ENCODE measurements around the gene CBX4. TPM values are rescaled to one million over a fixed set of nuclear protein-coding genes. Genes with fewer than 3 reads are reported as not detected.

The CBX4 gene
- polyA plus RNA-seq, 1 donor (not counting 4 experiments of a cell fraction or from before 2014, with no cell fraction given): 7.0 TPM

- Histone ChIP-seq H3K36me3 (ENCODE audit: control insufficient read depth in 2 of 2, extremely low read depth in 1 of 2, insufficient read depth in 2 of 2, low read length in 2 of 2) (no peaks in the 10 kb centered on the region), H2AFZ (ENCODE audit: control insufficient read depth, low read length) (no peak overlapping the region), H3K4me1 (ENCODE audit: control insufficient read depth, extremely low read depth, insufficient read depth, low read length) (peaks cover 9% of the 10 kb centered on the region), H3K27me3 (ENCODE audit: control insufficient read depth, extremely low read depth, insufficient read depth, low read length) (peaks cover 93% of the 10 kb centered on the region), H3K79me2 (ENCODE audit: control insufficient read depth, insufficient read depth, low read length) (no peaks in the 10 kb centered on the region), H3K9ac (ENCODE audit: control insufficient read depth, extremely low read depth, insufficient read depth, low read length) (no peak overlapping the region), H4K20me1 (ENCODE audit: control insufficient read depth, extremely low read depth, insufficient read depth, low read length) (peaks cover 3% of the 10 kb centered on the region), H3K4me2 (ENCODE audit: control insufficient read depth, extremely low read depth, insufficient read depth, low read depth, low read length) (no peak overlapping the region), H3K9me1 (ENCODE audit: control insufficient read depth, extremely low read depth, insufficient read depth, low read length) (no peaks in the 10 kb centered on the region), H3K9me3 (ENCODE audit: control insufficient read depth, low read depth, low read length) (no peaks in the 10 kb centered on the region), H3K27ac (ENCODE audit: control insufficient read depth, insufficient read depth, low read length) (no peak overlapping the region), H3K4me3 (ENCODE audit: control insufficient read depth in 2 of 3, extremely low read depth in 1 of 3, insufficient read depth in 2 of 3, low read depth in 1 of 3, low read length in 3 of 3) (no peak overlapping the region)
- no peak for FAIRE-seq
- TF ChIP-seq CTCF (optimal IDR thresholded peaks at IDR 0.05 in 1 of 3, IDR thresholded peaks at IDR 0.05 in 1 of 3, conservative IDR thresholded peaks at IDR 0.05 in 1 of 3; ENCODE audit: extremely low read depth in 1 of 3, insufficient read depth in 2 of 3, low read length in 3 of 3): no peak
- TF ChIP-seq EZH2 (IDR thresholded peaks at IDR 0.05; ENCODE audit: low read length): no peak
- no peak for DNase-seq (ENCODE audit: low read depth, low spot score)
- dilution Hi-C loops (cut with MboI; ENCODE audit: extremely low pct_ligation_motif_present, low sequenced_read_pairs): no loop called here
These were observed 32.8 kb downstream of the CBX4 start for GRCh38 chr17:79806446-79806760.

- H3K79me2 ChIP-seq (ENCODE audit: control insufficient read depth, insufficient read depth, low read length): no peaks in the 10 kb centered on the region
- no peak overlapping the region for H3K27ac ChIP-seq (ENCODE audit: control insufficient read depth, insufficient read depth, low read length)
- no peak overlapping the region for H2AFZ ChIP-seq (ENCODE audit: control insufficient read depth, low read length)
- no peak overlapping the region for H3K4me3 ChIP-seq (ENCODE audit: control insufficient read depth in 2 of 3, extremely low read depth in 1 of 3, insufficient read depth in 2 of 3, low read depth in 1 of 3, low read length in 3 of 3)
- no peaks in the 10 kb centered on the region for H3K9me1 ChIP-seq (ENCODE audit: control insufficient read depth, extremely low read depth, insufficient read depth, low read length)
- no peak overlapping the region for H3K9ac ChIP-seq (ENCODE audit: control insufficient read depth, extremely low read depth, insufficient read depth, low read length)
- no peak for TF ChIP-seq CTCF (optimal IDR thresholded peaks at IDR 0.05 in 1 of 3, IDR thresholded peaks at IDR 0.05 in 1 of 3, conservative IDR thresholded peaks at IDR 0.05 in 1 of 3; ENCODE audit: extremely low read depth in 1 of 3, insufficient read depth in 2 of 3, low read length in 3 of 3)
- TF ChIP-seq EZH2 (IDR thresholded peaks at IDR 0.05; ENCODE audit: low read length): no peak
- no peaks in the 10 kb centered on the region for H3K9me3 ChIP-seq (ENCODE audit: control insufficient read depth, low read depth, low read length)
- H4K20me1 ChIP-seq (ENCODE audit: control insufficient read depth, extremely low read depth, insufficient read depth, low read length): peaks cover 3% of the 10 kb centered on the region
- H3K4me1 ChIP-seq (ENCODE audit: control insufficient read depth, extremely low read depth, insufficient read depth, low read length): peaks cover 21% of the 10 kb centered on the region
- no peaks in the 10 kb centered on the region for H3K36me3 ChIP-seq (ENCODE audit: control insufficient read depth in 2 of 2, extremely low read depth in 1 of 2, insufficient read depth in 2 of 2, low read length in 2 of 2)
- peaks cover 95% of the 10 kb centered on the region for H3K27me3 ChIP-seq (ENCODE audit: control insufficient read depth, extremely low read depth, insufficient read depth, low read length)
- DNase-seq (ENCODE audit: low read depth, low spot score): no peak
- H3K4me2 ChIP-seq (ENCODE audit: control insufficient read depth, extremely low read depth, insufficient read depth, low read depth, low read length): no peak overlapping the region
- dilution Hi-C loops (cut with MboI; ENCODE audit: extremely low pct_ligation_motif_present, low sequenced_read_pairs): no loop called here
- FAIRE-seq: no peak
These were observed 34.2 kb downstream of the CBX4 start for GRCh38 chr17:79804856-79805696.

Data from keratinocyte (primary cell).